K562 (cell line): ENCODE data around the gene CDCA7L. TPM values are rescaled to one million over a fixed set of nuclear protein-coding genes. Genes with fewer than 3 reads are reported as not detected.
"Not testable (repeated sequence)": the region's sequence is repeated elsewhere in the genome, so short reads cannot be mapped to it uniquely, and the experiment has no call there.

ENCODE experiments used
- ATAC-seq: fragments of 200-7000 bp; cut with Tn5 transposase; 3 replicates; pipeline ENCODE4 v1.9.1; 2020; ENCODE audit warnings: moderate library complexity
- BruUV-seq: library from RNA; stranded (reverse); fragments of 400-500 nt; replicated peaks from 2 replicates; lab custom pipeline; 2021; lab: Mats Ljungman, UMichigan
- CTCF ChIA-PET: fragments of 300-600 bp; formaldehyde crosslinking; extraction: SDS; loops from one replicate; lab custom pipeline; 2021; ENCODE audit warnings: low intra/inter-chr PET ratio; lab: Yijun Ruan, JAX
- POLR2A ChIA-PET: fragments of 300-600, 350-650 bp; sonication (Branson Sonifier 250); formaldehyde crosslinking; extraction: SDS; loops from one replicate; lab custom pipeline; 2021; ENCODE audit warnings: antibody characterized with exemption, inconsistent platforms; lab: Yijun Ruan, JAX
- DNase-seq, 4 experiments: peaks; one replicate each; pipeline versions ENCODE4 v3.0.0 to v3.0.0-alpha.2; 2011 to 2018; ENCODE audit warnings: low spot score in 3 of 4, mixed read lengths in 3 of 4; ENCODE audit errors: extremely low read depth in 1 of 4
- FAIRE-seq: peaks from 2 replicates; lab custom pipeline; 2011; peaks lifted over from hg19 to GRCh38; lab: Jason Lieb, UNC
- H2AFZ ChIP-seq: 2 replicates; pipeline ENCODE4 v1.6.0; 2011; ENCODE audit warnings: low read depth, low read length, control low read depth, inconsistent platforms
- H3K27ac ChIP-seq: fragments of 200-600 bp; 3 replicates; pipeline ENCODE4 v1.8.0; 2011; ENCODE audit warnings: low read depth, mild to moderate bottlenecking, control low read depth, inconsistent platforms, low read length, moderate library complexity, mixed read lengths; ENCODE audit errors: extremely low read depth
- H3K27me3 ChIP-seq, 2 experiments: fragments of 300-600 bp in 1 of 2; 2 replicates in 1 of 2; 3 replicates in 1 of 2; pipeline versions ENCODE4 v1.6.0 to v1.8.0; 2011; ENCODE audit warnings: inconsistent platforms in 2 of 2, low read length in 2 of 2, mild to moderate bottlenecking in 1 of 2, mixed read lengths in 1 of 2, moderate library complexity in 1 of 2; ENCODE audit not compliant: control insufficient read depth in 2 of 2, insufficient read depth in 2 of 2
- H3K36me3 ChIP-seq: fragments of 300-600 bp; 3 replicates; pipeline ENCODE4 v1.8.0; 2011; ENCODE audit warnings: mild to moderate bottlenecking, low read length, inconsistent platforms; ENCODE audit not compliant: control insufficient read depth, insufficient read depth
- H3K4me1 ChIP-seq, 2 experiments: fragments of 200-600 bp in 1 of 2; replicated peaks in 1 of 2; 2 replicates in 1 of 2; 3 replicates in 1 of 2; pipeline versions ENCODE4 v1.5.1 to v1.8.0; 2011; ENCODE audit warnings: inconsistent platforms in 2 of 2, low read length in 2 of 2, mild to moderate bottlenecking in 1 of 2, mixed read lengths in 1 of 2, moderate library complexity in 1 of 2; ENCODE audit not compliant: control insufficient read depth in 2 of 2, insufficient read depth in 2 of 2
- H3K4me2 ChIP-seq: 2 replicates; pipeline ENCODE4 v1.6.1; 2011; ENCODE audit warnings: low read length, control low read depth, inconsistent platforms, mixed read lengths; ENCODE audit not compliant: insufficient read depth
- H3K4me3 ChIP-seq: fragments of 200-600 bp; sonication (generic), shearing (Covaris generic); 2 replicates; pipeline ENCODE4 v1.5.1; 2016; ENCODE audit warnings: control low read depth, inconsistent platforms
- H3K79me2 ChIP-seq: fragments of 200-600 bp; 3 replicates; pipeline ENCODE4 v1.8.0; 2011; ENCODE audit warnings: low read length, inconsistent platforms; ENCODE audit not compliant: control insufficient read depth, insufficient read depth
- H3K9ac ChIP-seq, 2 experiments: 2 replicates each; pipeline versions ENCODE4 v1.6.0 to v1.6.1; 2011; ENCODE audit warnings: low read depth in 2 of 2, low read length in 2 of 2, control low read depth in 1 of 2, inconsistent platforms in 1 of 2, mild to moderate bottlenecking in 1 of 2, mixed read lengths in 1 of 2; ENCODE audit not compliant: insufficient read depth in 1 of 2
- H3K9me1 ChIP-seq: one replicate; pipeline ENCODE4 v1.6.0; 2011; ENCODE audit warnings: inconsistent platforms, mild to moderate bottlenecking, low read length, moderate library complexity; ENCODE audit not compliant: control insufficient read depth, insufficient read depth
- H3K9me3 ChIP-seq: replicated peaks from 2 replicates; pipeline ENCODE4 v1.5.1; 2011; ENCODE audit warnings: low read depth, low read length, inconsistent platforms; ENCODE audit not compliant: control insufficient read depth, insufficient read depth
- H4K20me1 ChIP-seq: replicated peaks from 2 replicates; pipeline ENCODE4 v1.6.1; 2011; ENCODE audit warnings: low read length, inconsistent platforms, mixed read lengths; ENCODE audit not compliant: control insufficient read depth, insufficient read depth
- EWSR1 ChIP-seq: fragments of 450-650 bp; IDR thresholded peaks from 2 replicates; pipeline ENCODE4 v1.6.1; 2018; ENCODE audit warnings: borderline replicate concordance, mild to moderate bottlenecking, low read depth, moderate library complexity; ENCODE audit not compliant: partially characterized antibody
- FOSL1 ChIP-seq: fragments of 200-800 bp; sonication (Bioruptor generic); conservative IDR thresholded peaks from 2 replicates; pipeline ENCODE4 v1.6.1; 2016; ENCODE audit warnings: missing genetic modification characterization, missing compliant biosample characterization
- OTX1 ChIP-seq: fragments of 450-650 bp; formaldehyde crosslinking; IDR thresholded peaks from 2 replicates; pipeline ENCODE4 v1.4.0; 2022; ENCODE audit warnings: mild to moderate bottlenecking
- RBBP5 ChIP-seq: fragments of 200-600 bp; sonication (generic); IDR thresholded peaks from 2 replicates; pipeline ENCODE4 v1.6.1; 2012; ENCODE audit warnings: borderline replicate concordance, mild to moderate bottlenecking, low read length, control low read depth, inconsistent platforms; ENCODE audit not compliant: insufficient read depth, poor library complexity, severe bottlenecking
- SP1 ChIP-seq: sonication (generic); formaldehyde crosslinking; IDR thresholded peaks from 2 replicates; pipeline ENCODE4 v1.8.1; 2022; ENCODE audit warnings: mild to moderate bottlenecking, missing genetic modification reagents
- STAT5A ChIP-seq: IDR thresholded peaks from 2 replicates; pipeline ENCODE4 v1.6.1; 2012; ENCODE audit warnings: low read length, inconsistent platforms, borderline replicate concordance
- YY1 ChIP-seq, 3 experiments: IDR thresholded peaks; 2 replicates each; pipeline ENCODE4 v1.6.1; 2011; ENCODE audit warnings: low read length in 2 of 3, mild to moderate bottlenecking in 2 of 3, moderate library complexity in 2 of 3, borderline replicate concordance in 1 of 3, control low read depth in 1 of 3, low read depth in 1 of 3; ENCODE audit not compliant: insufficient read depth in 3 of 3, insufficient replicate concordance in 2 of 3, control insufficient read depth in 1 of 3, insufficient read length in 1 of 3; ENCODE audit errors: extremely low read depth in 1 of 3
- ZNF551 ChIP-seq: fragments of 250-450 bp; sonication (Bioruptor Pico); IDR thresholded peaks from 2 replicates; pipeline ENCODE4 v1.5.0; 2021; ENCODE audit warnings: mild to moderate bottlenecking, moderate library complexity
- WGBS: fragments of 100-300 bp; shearing (Covaris generic); methylation state at CpG from one replicate; pipeline ENCODE4 v1.1.6; 2016; ENCODE audit warnings: low coverage, mixed read lengths; ENCODE audit not compliant: insufficient coverage; ENCODE audit errors: missing lambda C conversion rate; 5-methylcytosine and 5-hydroxymethylcytosine counted together
- in situ Hi-C: fragments of 300-500 bp; cut with MboI; formaldehyde crosslinking; loops from 4 replicates; pipeline ENCODE4 v1.15.0; 2018; ENCODE audit warnings: inconsistent platforms, mixed read lengths
- intact Hi-C: fragments of 100-400 bp; cut with micrococcal nuclease; formaldehyde crosslinking; loops from 2 replicates; pipeline ENCODE4 v1.14.2; 2022
- polyA plus RNA-seq, 8 experiments: library from polyadenylated mRNA; depleted of rRNA in 4 of 8; stranded (reverse) in 5 of 8; unstranded in 3 of 8; fragments of >200 nt; fragmentation: Nextera tagmentation in 2 of 8; fragmentation: Illumina TruSeq in 1 of 8; extraction: Ambion mirVana in 2 of 8; extraction: Trizol in 1 of 8; gene quantifications; 2 replicates each; pipeline versions ENCODE4 v1.2.1 to v1.2.3, GENCODE V29; 2011 to 2014; ENCODE audit warnings: inconsistent platforms in 1 of 8, missing spikeins in 1 of 8
- total RNA-seq, 7 experiments: library from RNA; depleted of rRNA in 6 of 7; stranded (reverse); fragments of >200 nt in 6 of 7; fragmentation: Illumina TruSeq in 2 of 7; extraction: Trizol in 2 of 7; gene quantifications; 2 replicates each; pipeline versions ENCODE4 v1.2.1 to v1.2.3, GENCODE V29; 2011 to 2021; ENCODE audit warnings: low replicate concordance in 1 of 7
- TF ChIP-seq, protein P1 (sequence below): fragments of 450-650 bp; IDR thresholded peaks from 2 replicates; pipeline ENCODE4 v1.6.1; 2016; ENCODE audit warnings: mild to moderate bottlenecking

Gene CDCA7L
- total and polyA plus RNA-seq, 9 of the 15 experiments (the other 6 are each of a cell fraction or from before 2014, with no cell fraction given), result 1.9 to 32.4 (median 3.1) TPM

GRCh38 chr7:21934808-21935207 lies 10.9 kb downstream of the CDCA7L start:
- H3K4me3 ChIP-seq, result no peak overlapping the region
- intact Hi-C loops (no loop called here), in situ Hi-C loops (no loop called here)
- FAIRE-seq, result no peak
- ATAC-seq, result no peak
- TF ChIP-seq RBBP5, result no peak
- no peak for TF ChIP-seq SP1 (CRISPR knock-in tag)
- TF ChIP-seq ZNF551, result no peak
- no peak for TF ChIP-seq FOSL1 (tag)
- TF ChIP-seq YY1 (IDR thresholded peaks at IDR 0.05; ENCODE audit: borderline replicate concordance in 1 of 3, control insufficient read depth in 1 of 3, extremely low read depth in 1 of 3, insufficient read depth in 3 of 3, insufficient read length in 1 of 3, insufficient replicate concordance in 2 of 3, low read depth in 1 of 3, low read length in 2 of 3), result no peak
- TF ChIP-seq EWSR1, result no peak
- no peak for TF ChIP-seq STAT5A
- TF ChIP-seq, protein P1, sequence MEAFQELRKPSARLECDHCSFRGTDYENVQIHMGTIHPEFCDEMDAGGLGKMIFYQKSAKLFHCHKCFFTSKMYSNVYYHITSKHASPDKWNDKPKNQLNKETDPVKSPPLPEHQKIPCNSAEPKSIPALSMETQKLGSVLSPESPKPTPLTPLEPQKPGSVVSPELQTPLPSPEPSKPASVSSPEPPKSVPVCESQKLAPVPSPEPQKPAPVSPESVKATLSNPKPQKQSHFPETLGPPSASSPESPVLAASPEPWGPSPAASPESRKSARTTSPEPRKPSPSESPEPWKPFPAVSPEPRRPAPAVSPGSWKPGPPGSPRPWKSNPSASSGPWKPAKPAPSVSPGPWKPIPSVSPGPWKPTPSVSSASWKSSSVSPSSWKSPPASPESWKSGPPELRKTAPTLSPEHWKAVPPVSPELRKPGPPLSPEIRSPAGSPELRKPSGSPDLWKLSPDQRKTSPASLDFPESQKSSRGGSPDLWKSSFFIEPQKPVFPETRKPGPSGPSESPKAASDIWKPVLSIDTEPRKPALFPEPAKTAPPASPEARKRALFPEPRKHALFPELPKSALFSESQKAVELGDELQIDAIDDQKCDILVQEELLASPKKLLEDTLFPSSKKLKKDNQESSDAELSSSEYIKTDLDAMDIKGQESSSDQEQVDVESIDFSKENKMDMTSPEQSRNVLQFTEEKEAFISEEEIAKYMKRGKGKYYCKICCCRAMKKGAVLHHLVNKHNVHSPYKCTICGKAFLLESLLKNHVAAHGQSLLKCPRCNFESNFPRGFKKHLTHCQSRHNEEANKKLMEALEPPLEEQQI, result no peak
- TF ChIP-seq OTX1, result no peak
- DNase-seq, result no peak
- no peaks in the 10 kb centered on the region for H3K9me3 ChIP-seq
- H4K20me1 ChIP-seq, result no peaks in the 10 kb centered on the region
- no peak overlapping the region for H3K4me2 ChIP-seq
- H3K4me1 ChIP-seq, result no peaks in the 10 kb centered on the region
- BruUV-seq, result no TSS peak
- H3K36me3 ChIP-seq, result no peaks in the 10 kb centered on the region
- H3K27me3 ChIP-seq, result no peaks in the 10 kb centered on the region
- ChIA-PET CTCF (no interaction called here), POLR2A (interaction anchor here (0.6 kb wide), 1 partner anchor 14 kb away, joined by 3 read pairs; no protein-coding TSS in a partner anchor)
- H2AFZ ChIP-seq, result no peak overlapping the region
- no peaks in the 10 kb centered on the region for H3K79me2 ChIP-seq
- no peaks in the 10 kb centered on the region for H3K9me1 ChIP-seq
- H3K9ac ChIP-seq, result no peak overlapping the region
- no peak overlapping the region for H3K27ac ChIP-seq

- H3K79me2 ChIP-seq, H3K27ac ChIP-seq, POLR2A ChIA-PET, H3K9ac ChIP-seq, H3K4me1 ChIP-seq, H3K4me2 ChIP-seq, intact Hi-C loops, H3K9me1 ChIP-seq, in situ Hi-C loops, H3K36me3 ChIP-seq, BruUV-seq, ATAC-seq, DNase-seq, H4K20me1 ChIP-seq, H3K4me3 ChIP-seq, H3K27me3 ChIP-seq, H2AFZ ChIP-seq, H3K9me3 ChIP-seq, CTCF ChIA-PET, FAIRE-seq: not testable (repeated sequence)
- WGBS, result 21% methylated on average over 2 of the region's 3 CpGs
Measured at GRCh38 chr7:21933293-21933692, 12.4 kb downstream of the CDCA7L start.
